ENCODE data around the gene TFIP11. TPM values are rescaled to one million over a fixed set of nuclear protein-coding genes. Genes with fewer than 3 reads are reported as not detected.

TFIP11 gene
- total and polyA plus RNA-seq, 4 donors: 14.3 to 31.7 (median 24.6) TPM

DNA sequence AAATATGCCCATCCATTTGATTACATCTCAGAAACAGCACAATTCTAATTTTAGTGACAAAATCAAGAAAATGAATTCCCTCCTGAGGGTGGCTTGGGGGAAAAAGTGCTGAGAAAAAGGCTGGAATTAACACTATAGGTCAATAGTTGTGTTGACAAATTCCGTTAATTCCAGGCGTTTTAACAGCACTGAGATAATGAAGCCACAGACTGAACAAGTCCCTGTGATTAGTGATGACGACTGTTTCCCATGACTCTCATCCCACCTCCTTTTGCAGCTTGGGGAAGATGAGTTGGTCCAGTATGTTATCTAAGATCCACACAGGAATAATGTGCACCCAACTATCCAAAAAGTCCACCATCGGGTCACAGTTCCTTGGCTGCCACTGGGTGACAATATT, 15.8 kb downstream of the TFIP11 start:
- H3K27me3 ChIP-seq (ENCODE audit: control insufficient read depth in 4 of 4, insufficient read depth in 4 of 4, low read length in 3 of 4): no peaks in the 10 kb centered on the region
- H3K36me3 ChIP-seq (ENCODE audit: control insufficient read depth in 4 of 4, insufficient read depth in 3 of 4, low read depth in 1 of 4, low read length in 3 of 4): peaks cover 28 to 81% (median 74%) of the 10 kb centered on the region in 4 donors
- no peak for DNase-seq (ENCODE audit: low spot score)
- no peaks in the 10 kb centered on the region for H3K4me1 ChIP-seq (ENCODE audit: control insufficient read depth in 4 of 4, insufficient read depth in 4 of 4, low read length in 3 of 4)
- TF ChIP-seq FOXA2 (IDR thresholded peaks at IDR 0.05) (no peak), TAF1 (conservative IDR thresholded peaks at IDR 0.05) (no peak), RAD21 (IDR thresholded peaks at IDR 0.05) (no peak), YY1 (IDR thresholded peaks at IDR 0.05) (no peak), EGR1 (IDR thresholded peaks at IDR 0.05; ENCODE audit: low read depth in 2 of 2) (no peak), HNF4G (IDR thresholded peaks at IDR 0.05) (no peak), SP1 (IDR thresholded peaks at IDR 0.05) (no peak), HNF4A (conservative IDR thresholded peaks at IDR 0.05) (no peak), FOXA1 (IDR thresholded peaks at IDR 0.05) (no peak), JUND (IDR thresholded peaks at IDR 0.05) (no peak), NR2F2 (IDR thresholded peaks at IDR 0.05) (no peak), RXRA (IDR thresholded peaks at IDR 0.05) (no peak), GABPA (IDR thresholded peaks at IDR 0.05 in 1 of 2, conservative IDR thresholded peaks at IDR 0.05 in 1 of 2) (no peak)
- TF ChIP-seq, protein P1, sequence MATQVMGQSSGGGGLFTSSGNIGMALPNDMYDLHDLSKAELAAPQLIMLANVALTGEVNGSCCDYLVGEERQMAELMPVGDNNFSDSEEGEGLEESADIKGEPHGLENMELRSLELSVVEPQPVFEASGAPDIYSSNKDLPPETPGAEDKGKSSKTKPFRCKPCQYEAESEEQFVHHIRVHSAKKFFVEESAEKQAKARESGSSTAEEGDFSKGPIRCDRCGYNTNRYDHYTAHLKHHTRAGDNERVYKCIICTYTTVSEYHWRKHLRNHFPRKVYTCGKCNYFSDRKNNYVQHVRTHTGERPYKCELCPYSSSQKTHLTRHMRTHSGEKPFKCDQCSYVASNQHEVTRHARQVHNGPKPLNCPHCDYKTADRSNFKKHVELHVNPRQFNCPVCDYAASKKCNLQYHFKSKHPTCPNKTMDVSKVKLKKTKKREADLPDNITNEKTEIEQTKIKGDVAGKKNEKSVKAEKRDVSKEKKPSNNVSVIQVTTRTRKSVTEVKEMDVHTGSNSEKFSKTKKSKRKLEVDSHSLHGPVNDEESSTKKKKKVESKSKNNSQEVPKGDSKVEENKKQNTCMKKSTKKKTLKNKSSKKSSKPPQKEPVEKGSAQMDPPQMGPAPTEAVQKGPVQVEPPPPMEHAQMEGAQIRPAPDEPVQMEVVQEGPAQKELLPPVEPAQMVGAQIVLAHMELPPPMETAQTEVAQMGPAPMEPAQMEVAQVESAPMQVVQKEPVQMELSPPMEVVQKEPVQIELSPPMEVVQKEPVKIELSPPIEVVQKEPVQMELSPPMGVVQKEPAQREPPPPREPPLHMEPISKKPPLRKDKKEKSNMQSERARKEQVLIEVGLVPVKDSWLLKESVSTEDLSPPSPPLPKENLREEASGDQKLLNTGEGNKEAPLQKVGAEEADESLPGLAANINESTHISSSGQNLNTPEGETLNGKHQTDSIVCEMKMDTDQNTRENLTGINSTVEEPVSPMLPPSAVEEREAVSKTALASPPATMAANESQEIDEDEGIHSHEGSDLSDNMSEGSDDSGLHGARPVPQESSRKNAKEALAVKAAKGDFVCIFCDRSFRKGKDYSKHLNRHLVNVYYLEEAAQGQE (IDR thresholded peaks at IDR 0.05): no peak
- TF ChIP-seq, protein P2, sequence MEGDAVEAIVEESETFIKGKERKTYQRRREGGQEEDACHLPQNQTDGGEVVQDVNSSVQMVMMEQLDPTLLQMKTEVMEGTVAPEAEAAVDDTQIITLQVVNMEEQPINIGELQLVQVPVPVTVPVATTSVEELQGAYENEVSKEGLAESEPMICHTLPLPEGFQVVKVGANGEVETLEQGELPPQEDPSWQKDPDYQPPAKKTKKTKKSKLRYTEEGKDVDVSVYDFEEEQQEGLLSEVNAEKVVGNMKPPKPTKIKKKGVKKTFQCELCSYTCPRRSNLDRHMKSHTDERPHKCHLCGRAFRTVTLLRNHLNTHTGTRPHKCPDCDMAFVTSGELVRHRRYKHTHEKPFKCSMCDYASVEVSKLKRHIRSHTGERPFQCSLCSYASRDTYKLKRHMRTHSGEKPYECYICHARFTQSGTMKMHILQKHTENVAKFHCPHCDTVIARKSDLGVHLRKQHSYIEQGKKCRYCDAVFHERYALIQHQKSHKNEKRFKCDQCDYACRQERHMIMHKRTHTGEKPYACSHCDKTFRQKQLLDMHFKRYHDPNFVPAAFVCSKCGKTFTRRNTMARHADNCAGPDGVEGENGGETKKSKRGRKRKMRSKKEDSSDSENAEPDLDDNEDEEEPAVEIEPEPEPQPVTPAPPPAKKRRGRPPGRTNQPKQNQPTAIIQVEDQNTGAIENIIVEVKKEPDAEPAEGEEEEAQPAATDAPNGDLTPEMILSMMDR (IDR thresholded peaks at IDR 0.05; ENCODE audit: low read depth, low read length, missing input control): no peak
- TF ChIP-seq, protein P3, sequence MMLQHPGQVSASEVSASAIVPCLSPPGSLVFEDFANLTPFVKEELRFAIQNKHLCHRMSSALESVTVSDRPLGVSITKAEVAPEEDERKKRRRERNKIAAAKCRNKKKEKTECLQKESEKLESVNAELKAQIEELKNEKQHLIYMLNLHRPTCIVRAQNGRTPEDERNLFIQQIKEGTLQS (IDR thresholded peaks at IDR 0.05): no peak
- TF ChIP-seq, protein P4, sequence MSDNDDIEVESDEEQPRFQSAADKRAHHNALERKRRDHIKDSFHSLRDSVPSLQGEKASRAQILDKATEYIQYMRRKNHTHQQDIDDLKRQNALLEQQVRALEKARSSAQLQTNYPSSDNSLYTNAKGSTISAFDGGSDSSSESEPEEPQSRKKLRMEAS (IDR thresholded peaks at IDR 0.05): no peak
- TF ChIP-seq, protein P5, sequence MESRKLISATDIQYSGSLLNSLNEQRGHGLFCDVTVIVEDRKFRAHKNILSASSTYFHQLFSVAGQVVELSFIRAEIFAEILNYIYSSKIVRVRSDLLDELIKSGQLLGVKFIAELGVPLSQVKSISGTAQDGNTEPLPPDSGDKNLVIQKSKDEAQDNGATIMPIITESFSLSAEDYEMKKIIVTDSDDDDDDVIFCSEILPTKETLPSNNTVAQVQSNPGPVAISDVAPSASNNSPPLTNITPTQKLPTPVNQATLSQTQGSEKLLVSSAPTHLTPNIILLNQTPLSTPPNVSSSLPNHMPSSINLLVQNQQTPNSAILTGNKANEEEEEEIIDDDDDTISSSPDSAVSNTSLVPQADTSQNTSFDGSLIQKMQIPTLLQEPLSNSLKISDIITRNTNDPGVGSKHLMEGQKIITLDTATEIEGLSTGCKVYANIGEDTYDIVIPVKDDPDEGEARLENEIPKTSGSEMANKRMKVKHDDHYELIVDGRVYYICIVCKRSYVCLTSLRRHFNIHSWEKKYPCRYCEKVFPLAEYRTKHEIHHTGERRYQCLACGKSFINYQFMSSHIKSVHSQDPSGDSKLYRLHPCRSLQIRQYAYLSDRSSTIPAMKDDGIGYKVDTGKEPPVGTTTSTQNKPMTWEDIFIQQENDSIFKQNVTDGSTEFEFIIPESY (IDR thresholded peaks at IDR 0.05): no peak
- no peaks in the 10 kb centered on the region for H3K9me3 ChIP-seq (ENCODE audit: control insufficient read depth in 4 of 4, low read length in 3 of 4)
- H3K27ac ChIP-seq (ENCODE audit: low read depth in 1 of 2, low read length in 2 of 2): no peak overlapping the region
- H3K4me3 ChIP-seq (ENCODE audit: low read depth in 1 of 3, low read length in 3 of 3): no peak overlapping the region
- H3K9ac ChIP-seq (ENCODE audit: low read depth in 1 of 2, low read length in 2 of 2): no peak overlapping the region
- 89% methylated on average over 4 of the region's 4 CpGs for WGBS

All from liver (tissue), 9 donors.